Stomach smooth muscle (tissue), 2 donors: ENCODE results near the gene SERPINA10.
"Not testable (repeated sequence)": the region's sequence is repeated elsewhere in the genome, so short reads cannot be mapped to it uniquely, and the experiment has no call there.

Experiments used
- H3K27ac ChIP-seq: one replicate; pipeline ENCODE4 v1.7.0; 2013; ENCODE audit warnings: mild to moderate bottlenecking, low read length, inconsistent platforms
- H3K27me3 ChIP-seq, 2 donors: one replicate each; pipeline ENCODE4 v1.7.0; 2013; ENCODE audit warnings: low read length in 2 of 2; ENCODE audit not compliant: insufficient read depth in 2 of 2, control insufficient read depth in 1 of 2
- H3K36me3 ChIP-seq, 2 donors: one replicate each; pipeline ENCODE4 v1.7.0; 2013; ENCODE audit warnings: low read length in 2 of 2; ENCODE audit not compliant: control insufficient read depth in 2 of 2, insufficient read depth in 2 of 2
- H3K4me1 ChIP-seq: one replicate; pipeline ENCODE4 v1.7.0; 2013; ENCODE audit warnings: low read length; ENCODE audit not compliant: control insufficient read depth, insufficient read depth
- H3K4me3 ChIP-seq, 2 donors: one replicate each; pipeline ENCODE4 v1.7.0; 2013; ENCODE audit warnings: low read length in 2 of 2
- H3K9ac ChIP-seq, 2 donors: one replicate each; pipeline ENCODE4 v1.7.0; 2013; ENCODE audit warnings: low read length in 2 of 2, mild to moderate bottlenecking in 1 of 2
- H3K9me3 ChIP-seq, 2 donors: one replicate each; pipeline ENCODE4 v1.7.0; 2013; ENCODE audit warnings: low read length in 2 of 2; ENCODE audit not compliant: control insufficient read depth in 2 of 2
- donor health status: healthy.
- donor health status: Pancreatic carcinoma.

SERPINA10 gene

GRCh38 chr14:94282991-94283723, 9.9 kb downstream of the SERPINA10 start:
- Histone ChIP-seq H3K36me3 (no peaks in the 10 kb centered on the region), H3K4me1 (no peaks in the 10 kb centered on the region), H3K4me3 (no peak overlapping the region), H3K27ac (no peak overlapping the region), H3K27me3 (no peaks in the 10 kb centered on the region), H3K9me3 (no peaks in the 10 kb centered on the region), H3K9ac (no peak overlapping the region)

GRCh38 chr14:94278731-94279130, 14.3 kb downstream of the SERPINA10 start:
- H3K4me1 ChIP-seq = no peaks in the 10 kb centered on the region
- no peak overlapping the region for H3K9ac ChIP-seq
- H3K36me3 ChIP-seq = no peaks in the 10 kb centered on the region
- no peaks in the 10 kb centered on the region for H3K27me3 ChIP-seq
- H3K9me3 ChIP-seq = no peaks in the 10 kb centered on the region
- no peak overlapping the region for H3K27ac ChIP-seq
- no peak overlapping the region for H3K4me3 ChIP-seq

GRCh38 chr14:94276898-94277561, 16.0 kb downstream of the SERPINA10 start:
- H3K4me3 ChIP-seq, H3K4me1 ChIP-seq, H3K27ac ChIP-seq, H3K9me3 ChIP-seq, H3K36me3 ChIP-seq, H3K27me3 ChIP-seq, H3K9ac ChIP-seq: not testable (repeated sequence)

GRCh38 chr14:94269156-94269555, 23.9 kb downstream of the SERPINA10 start:
- H3K27ac ChIP-seq = no peak overlapping the region

GRCh38 chr14:94268582-94268981, 24.5 kb downstream of the SERPINA10 start:
- H3K4me1 ChIP-seq, H3K27me3 ChIP-seq, H3K4me3 ChIP-seq, H3K9me3 ChIP-seq, H3K9ac ChIP-seq, H3K36me3 ChIP-seq, H3K27ac ChIP-seq: not testable (repeated sequence)

More at GRCh38 chr14:94269156-94269555, 23.9 kb downstream of the SERPINA10 start:
- Histone ChIP-seq H3K36me3 (no peaks in the 10 kb centered on the region), H3K27me3 (no peaks in the 10 kb centered on the region), H3K9me3 (no peaks in the 10 kb centered on the region), H3K4me1 (no peaks in the 10 kb centered on the region), H3K9ac (no peak overlapping the region), H3K4me3 (no peak overlapping the region)

GRCh38 chr14:94267352-94267751, 25.7 kb downstream of the SERPINA10 start:
- no peaks in the 10 kb centered on the region for H3K36me3 ChIP-seq
- H3K4me3 ChIP-seq = no peak overlapping the region
- H3K9me3 ChIP-seq = no peaks in the 10 kb centered on the region
- no peaks in the 10 kb centered on the region for H3K4me1 ChIP-seq
- H3K27ac ChIP-seq = no peak overlapping the region
- no peak overlapping the region for H3K9ac ChIP-seq
- no peaks in the 10 kb centered on the region for H3K27me3 ChIP-seq

- H3K36me3 ChIP-seq, H3K27ac ChIP-seq, H3K27me3 ChIP-seq, H3K9ac ChIP-seq, H3K9me3 ChIP-seq, H3K4me3 ChIP-seq, H3K4me1 ChIP-seq: not testable (repeated sequence)
Observed at GRCh38 chr14:94264195-94264594, 28.9 kb downstream of the SERPINA10 start.

GRCh38 chr14:94244182-94244581, 48.9 kb downstream of the SERPINA10 start:
- Histone ChIP-seq H3K27me3 (no peaks in the 10 kb centered on the region), H3K4me1 (no peaks in the 10 kb centered on the region), H3K9ac (no peak overlapping the region), H3K27ac (no peak overlapping the region), H3K36me3 (no peaks in the 10 kb centered on the region), H3K9me3 (no peaks in the 10 kb centered on the region), H3K4me3 (no peak overlapping the region)

GRCh38 chr14:94239406-94239805, 53.7 kb downstream of the SERPINA10 start:
- Histone ChIP-seq H3K27ac (no peak overlapping the region), H3K4me3 (no peak overlapping the region), H3K9ac (no peak overlapping the region), H3K4me1 (no peaks in the 10 kb centered on the region), H3K9me3 (no peaks in the 10 kb centered on the region), H3K27me3 (no peaks in the 10 kb centered on the region), H3K36me3 (no peaks in the 10 kb centered on the region)

GRCh38 chr14:94237983-94238382, 55.1 kb downstream of the SERPINA10 start:
- no peaks in the 10 kb centered on the region for H3K4me1 ChIP-seq
- H3K27me3 ChIP-seq = no peaks in the 10 kb centered on the region
- H3K36me3 ChIP-seq = no peaks in the 10 kb centered on the region
- H3K27ac ChIP-seq = no peak overlapping the region
- no peaks in the 10 kb centered on the region for H3K9me3 ChIP-seq
- H3K9ac ChIP-seq = no peak overlapping the region
- no peak overlapping the region for H3K4me3 ChIP-seq

GRCh38 chr14:94237046-94237445, 56.0 kb downstream of the SERPINA10 start:
- Histone ChIP-seq H3K4me3 (no peak overlapping the region), H3K36me3 (no peaks in the 10 kb centered on the region), H3K9me3 (no peaks in the 10 kb centered on the region), H3K27me3 (no peaks in the 10 kb centered on the region), H3K4me1 (no peaks in the 10 kb centered on the region), H3K9ac (no peak overlapping the region), H3K27ac (no peak overlapping the region)
